Fibroblast of skin of abdomen (primary cell): ENCODE data around the gene SMR3B. TPM values are rescaled to one million over a fixed set of nuclear protein-coding genes. Genes with fewer than 3 reads are reported as not detected.

Experiments
- DNase-seq: peaks from one replicate; pipeline ENCODE4 v3.0.0-alpha.2; 2013
- polyA plus RNA-seq, 2 experiments: library from polyadenylated mRNA; unstranded; fragments of 120-200 nt; gene quantifications; one replicate each; pipeline ENCODE4 v1.2.1, GENCODE V29; 2013; ENCODE audit not compliant: insufficient read length in 2 of 2

The SMR3B gene
- polyA plus RNA-seq (2013, experiment 1 of 2; ENCODE audit: insufficient read length) = not detected
- not detected for polyA plus RNA-seq (2013, experiment 2 of 2; ENCODE audit: insufficient read length)

GRCh38 chr4:70382691-70383181 lies at the start of gene SMR3B:
Gene SMR3B, plus strand, starts transcription at chr4:70383131. Its CDS starts 1,380 bp downstream, at chr4:70384511.
- no peak for DNase-seq

- no peak for DNase-seq
These were observed 48.2 kb upstream of the SMR3B start, which contains the start of gene CABS1 for GRCh38 chr4:70334681-70335080. Gene CABS1, plus strand, starts transcription at chr4:70334981. Its CDS starts 59 bp downstream, at chr4:70335040.

- no peak for DNase-seq
These were observed 46.9 kb upstream of the SMR3B start for GRCh38 chr4:70336043-70336442.

GRCh38 chr4:70337886-70338420 lies 45.0 kb upstream of the SMR3B start:
- DNase-seq = peak; percentile 0

GRCh38 chr4:70356185-70356584 lies 26.7 kb upstream of the SMR3B start:
- DNase-seq = no peak

- DNase-seq = no peak
These were observed 23.7 kb upstream of the SMR3B start for GRCh38 chr4:70359115-70359661.

- DNase-seq = no peak
These were observed 22.5 kb upstream of the SMR3B start, which contains the start of gene SMR3A for GRCh38 chr4:70360460-70360859. Gene SMR3A, plus strand, starts transcription at chr4:70360760. Its CDS starts 1,356 bp downstream, at chr4:70362116.

GRCh38 chr4:70364002-70364401 lies 18.9 kb upstream of the SMR3B start:
- no peak for DNase-seq

GRCh38 chr4:70365479-70365878 lies 17.5 kb upstream of the SMR3B start:
- peak; percentile 2 for DNase-seq

GRCh38 chr4:70367813-70368212 lies 15.1 kb upstream of the SMR3B start:
- no peak for DNase-seq

GRCh38 chr4:70371987-70372386 lies 10.9 kb upstream of the SMR3B start:
- DNase-seq = no peak

- DNase-seq = no peak
These were observed 10.2 kb upstream of the SMR3B start for GRCh38 chr4:70372760-70373159.

- no peak for DNase-seq
These were observed 2.4 kb upstream of the SMR3B start for GRCh38 chr4:70380578-70380977.

- DNase-seq = no peak
These were observed 9.3 kb downstream of the SMR3B start for GRCh38 chr4:70392057-70392776.

GRCh38 chr4:70397580-70397979 lies 14.6 kb downstream of the SMR3B start, which contains the start of gene OPRPN:
Gene OPRPN, plus strand, starts transcription at chr4:70397940. Its CDS starts 1,346 bp downstream, at chr4:70399286.
- DNase-seq = no peak

- DNase-seq = no peak
These were observed 16.4 kb downstream of the SMR3B start for GRCh38 chr4:70399319-70399718.

- no peak for DNase-seq
These were observed 19.8 kb downstream of the SMR3B start for GRCh38 chr4:70402762-70403161.

GRCh38 chr4:70405765-70406164 lies 22.8 kb downstream of the SMR3B start:
- no peak for DNase-seq

GRCh38 chr4:70425306-70425705 lies 42.4 kb downstream of the SMR3B start:
- no peak for DNase-seq

GRCh38 chr4:70426789-70427188 lies 43.9 kb downstream of the SMR3B start:
- no peak for DNase-seq

GRCh38 chr4:70437197-70437596 lies 54.3 kb downstream of the SMR3B start:
- no peak for DNase-seq
